Loucy (cell line): ENCODE data around the gene GNE.
"Not testable (repeated sequence)": the region's sequence is repeated elsewhere in the genome, so short reads cannot be mapped to it uniquely, and the experiment has no call there.

Experiments used
- H2AFZ ChIP-seq: fragments of 200-600 bp; sonication (generic); 2 replicates; pipeline ENCODE4 v1.6.0; 2016; ENCODE audit warnings: antibody characterized with exemption, mild to moderate bottlenecking, low read length, moderate library complexity
- H3F3A ChIP-seq: fragments of 200-600 bp; 2 replicates; pipeline ENCODE4 v1.6.0; 2016; ENCODE audit warnings: antibody characterized with exemption, low read depth, mild to moderate bottlenecking
- H3K27me3 ChIP-seq: fragments of 200-600 bp; sonication (generic); 2 replicates; pipeline ENCODE4 v1.6.1; 2014; ENCODE audit warnings: low read length, mild to moderate bottlenecking; ENCODE audit not compliant: insufficient read depth, poor library complexity, severe bottlenecking
- H3K36me3 ChIP-seq: fragments of 200-600 bp; sonication (generic); 2 replicates; pipeline ENCODE4 v1.6.1; 2016; ENCODE audit warnings: low read length; ENCODE audit not compliant: insufficient read depth
- H3K4me1 ChIP-seq: fragments of 200-600 bp; sonication (generic); 2 replicates; pipeline ENCODE4 v1.5.1; 2014; ENCODE audit warnings: low read length, mild to moderate bottlenecking; ENCODE audit not compliant: insufficient read depth, poor library complexity, severe bottlenecking
- H3K4me2 ChIP-seq: fragments of 200-600 bp; sonication (generic); 2 replicates; pipeline ENCODE4 v1.6.0; 2014; ENCODE audit warnings: antibody characterized with exemption, low read length, low read depth, mild to moderate bottlenecking; ENCODE audit not compliant: poor library complexity, severe bottlenecking
- H3K4me3 ChIP-seq: fragments of 200-600 bp; sonication (generic); 2 replicates; pipeline ENCODE4 v1.5.1; 2014; ENCODE audit warnings: low read length, mild to moderate bottlenecking, mixed read lengths; ENCODE audit not compliant: poor library complexity, severe bottlenecking
- H3K79me2 ChIP-seq: fragments of 200-600 bp; sonication (generic); 2 replicates; pipeline ENCODE4 v1.6.1; 2014; ENCODE audit warnings: low read length; ENCODE audit not compliant: insufficient read depth
- H3K9ac ChIP-seq: fragments of 200-600 bp; sonication (generic); 2 replicates; pipeline ENCODE4 v1.6.0; 2014; ENCODE audit warnings: mild to moderate bottlenecking, low read depth, low read length, moderate library complexity; ENCODE audit not compliant: poor library complexity, severe bottlenecking
- H3K9me2 ChIP-seq: fragments of 200-600 bp; sonication (generic); replicated peaks from 2 replicates; pipeline ENCODE4 v1.6.1; 2016; ENCODE audit warnings: low read depth, low read length, mixed read lengths
- H3K9me3 ChIP-seq: fragments of 200-600 bp; sonication (generic); 2 replicates; pipeline ENCODE4 v1.6.1; 2014; ENCODE audit warnings: mild to moderate bottlenecking, antibody characterized with exemption, low read length, low read depth; ENCODE audit not compliant: insufficient read depth
- H4K20me1 ChIP-seq: fragments of 200-600 bp; sonication (generic); 2 replicates; pipeline ENCODE4 v1.6.0; 2014; ENCODE audit warnings: antibody characterized with exemption, low read length, mild to moderate bottlenecking; ENCODE audit not compliant: insufficient read depth, poor library complexity, severe bottlenecking
- EZH2phosphoT487 ChIP-seq: fragments of 200-600 bp; IDR thresholded peaks from 2 replicates; pipeline ENCODE4 v1.6.1; 2018; ENCODE audit warnings: antibody characterized with exemption, mild to moderate bottlenecking, moderate library complexity, borderline replicate concordance
- TF ChIP-seq, protein P1 (sequence below): fragments of 200-600 bp; sonication (generic); conservative IDR thresholded peaks from 2 replicates; pipeline ENCODE4 v1.5.1; 2014; ENCODE audit warnings: mild to moderate bottlenecking, antibody characterized with exemption, low read length

Gene GNE

DNA sequence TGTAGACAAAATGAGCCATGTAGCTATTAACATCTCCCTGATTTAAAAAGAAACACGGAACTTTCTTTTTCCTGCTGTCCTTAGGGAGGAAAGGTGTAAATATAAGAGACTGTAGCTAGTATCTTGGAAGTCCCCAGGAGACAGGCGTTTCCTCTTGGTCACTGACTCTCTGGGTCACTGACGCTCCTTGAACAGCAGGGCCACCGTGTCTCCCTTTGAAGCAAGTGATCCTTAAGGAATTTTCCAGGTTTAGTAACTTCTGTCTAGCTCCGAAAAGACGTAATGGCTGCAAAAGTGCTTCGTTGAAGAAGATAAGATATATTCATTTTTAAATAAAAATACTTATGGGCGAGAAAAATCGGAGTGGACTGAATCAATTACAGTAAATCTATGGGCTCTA, 68.3 kb downstream of the GNE start:
- no peak for TF ChIP-seq EZH2phosphoT487
- TF ChIP-seq, protein P1, sequence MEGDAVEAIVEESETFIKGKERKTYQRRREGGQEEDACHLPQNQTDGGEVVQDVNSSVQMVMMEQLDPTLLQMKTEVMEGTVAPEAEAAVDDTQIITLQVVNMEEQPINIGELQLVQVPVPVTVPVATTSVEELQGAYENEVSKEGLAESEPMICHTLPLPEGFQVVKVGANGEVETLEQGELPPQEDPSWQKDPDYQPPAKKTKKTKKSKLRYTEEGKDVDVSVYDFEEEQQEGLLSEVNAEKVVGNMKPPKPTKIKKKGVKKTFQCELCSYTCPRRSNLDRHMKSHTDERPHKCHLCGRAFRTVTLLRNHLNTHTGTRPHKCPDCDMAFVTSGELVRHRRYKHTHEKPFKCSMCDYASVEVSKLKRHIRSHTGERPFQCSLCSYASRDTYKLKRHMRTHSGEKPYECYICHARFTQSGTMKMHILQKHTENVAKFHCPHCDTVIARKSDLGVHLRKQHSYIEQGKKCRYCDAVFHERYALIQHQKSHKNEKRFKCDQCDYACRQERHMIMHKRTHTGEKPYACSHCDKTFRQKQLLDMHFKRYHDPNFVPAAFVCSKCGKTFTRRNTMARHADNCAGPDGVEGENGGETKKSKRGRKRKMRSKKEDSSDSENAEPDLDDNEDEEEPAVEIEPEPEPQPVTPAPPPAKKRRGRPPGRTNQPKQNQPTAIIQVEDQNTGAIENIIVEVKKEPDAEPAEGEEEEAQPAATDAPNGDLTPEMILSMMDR, result no peak
- H3K9me3 ChIP-seq, result no peaks in the 10 kb centered on the region
- peak overlapping the region; percentile 71 for H2AFZ ChIP-seq
- peak overlapping the region; percentile 96 for H3K4me3 ChIP-seq
- H3F3A ChIP-seq, result no peaks in the 10 kb centered on the region
- peaks cover 39% of the 10 kb centered on the region for H4K20me1 ChIP-seq
- H3K9ac ChIP-seq, result peak overlapping the region; percentile 96
- peaks cover 42% of the 10 kb centered on the region for H3K79me2 ChIP-seq
- no peaks in the 10 kb centered on the region for H3K9me2 ChIP-seq
- no peaks in the 10 kb centered on the region for H3K27me3 ChIP-seq
- peak overlapping the region; percentile 88 for H3K4me2 ChIP-seq
- peaks cover 40% of the 10 kb centered on the region for H3K4me1 ChIP-seq
- H3K36me3 ChIP-seq, result no peaks in the 10 kb centered on the region

DNA sequence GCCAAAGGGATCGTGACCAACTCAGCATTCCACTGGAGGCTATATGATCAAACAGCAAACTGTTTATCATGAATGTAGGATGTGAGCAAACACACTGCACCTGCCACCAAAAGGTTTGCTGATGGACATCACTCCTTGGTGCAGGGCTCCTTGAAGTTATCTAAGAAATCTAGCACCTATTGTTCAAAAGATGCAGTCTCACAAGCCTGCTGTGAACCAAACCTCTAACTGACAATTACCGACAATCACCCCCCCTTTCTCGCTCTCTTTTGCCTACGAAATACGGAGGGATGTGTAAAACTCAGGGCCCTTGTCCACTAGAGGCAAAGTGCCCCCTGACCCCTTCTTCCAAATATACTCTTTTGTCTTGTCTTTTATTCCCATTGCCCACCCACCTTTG, 70.0 kb downstream of the GNE start:
- Histone ChIP-seq H3K79me2 (peaks cover 25% of the 10 kb centered on the region), H3K4me3 (no peak overlapping the region), H3K9ac (no peak overlapping the region), H3K27me3 (no peaks in the 10 kb centered on the region), H3K36me3 (no peaks in the 10 kb centered on the region), H3K9me3 (no peaks in the 10 kb centered on the region), H4K20me1 (peaks cover 23% of the 10 kb centered on the region), H3F3A (no peaks in the 10 kb centered on the region), H2AFZ (no peak overlapping the region), H3K4me2 (no peak overlapping the region), H3K4me1 (peaks cover 24% of the 10 kb centered on the region), H3K9me2 (no peaks in the 10 kb centered on the region)
- TF ChIP-seq, protein P1, result no peak
- TF ChIP-seq EZH2phosphoT487, result no peak

DNA sequence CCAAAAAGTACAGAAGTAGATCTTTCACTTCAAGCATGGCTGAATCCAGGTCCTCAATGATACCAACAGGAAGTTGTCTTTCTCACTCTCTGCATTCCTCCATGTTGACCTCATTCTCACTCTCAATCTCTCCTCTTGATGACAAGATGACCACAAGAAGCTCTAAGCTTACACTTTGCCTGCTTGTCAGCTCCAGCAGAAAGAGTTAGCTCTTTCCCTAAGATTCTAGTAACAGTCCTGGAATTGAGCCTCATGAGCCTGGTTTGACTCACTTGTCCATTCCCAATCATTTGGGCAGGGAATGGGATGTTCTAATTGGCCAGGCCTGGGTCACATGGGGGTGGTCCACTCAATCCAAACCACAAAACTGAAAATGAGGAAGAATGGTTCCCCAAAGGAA, 70.8 kb downstream of the GNE start:
- Histone ChIP-seq H3K79me2 (peaks cover 17% of the 10 kb centered on the region), H3K9ac (no peak overlapping the region), H4K20me1 (peaks cover 15% of the 10 kb centered on the region), H3K9me3 (no peaks in the 10 kb centered on the region), H3K4me1 (peaks cover 16% of the 10 kb centered on the region), H3K36me3 (no peaks in the 10 kb centered on the region), H3K4me3 (no peak overlapping the region), H3F3A (no peaks in the 10 kb centered on the region), H3K9me2 (no peaks in the 10 kb centered on the region), H3K4me2 (no peak overlapping the region), H3K27me3 (no peaks in the 10 kb centered on the region), H2AFZ (0 out of 2 replicates have a peak overlapping the region, but pooled peaks have one; percentile 7)
- TF ChIP-seq EZH2phosphoT487, result no peak
- TF ChIP-seq, protein P1, result no peak

DNA sequence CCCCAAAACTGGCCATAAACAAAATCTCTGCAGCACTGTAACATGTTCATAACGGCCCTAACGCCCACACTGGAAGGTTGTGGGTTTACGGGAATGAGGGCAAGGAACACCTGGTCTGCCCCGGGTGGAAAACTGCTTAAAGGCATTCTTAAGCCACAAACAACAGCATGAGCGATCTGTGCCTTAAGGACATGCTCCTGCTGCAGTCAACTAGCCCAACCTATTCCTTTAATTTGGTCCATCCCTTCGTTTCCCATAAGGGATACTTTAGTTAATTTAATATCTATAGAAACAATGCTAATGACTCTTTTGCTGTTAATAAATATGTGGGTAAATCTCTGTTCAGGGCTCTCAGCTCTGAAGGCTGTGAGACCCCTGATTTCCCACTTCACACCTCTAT, 78.0 kb downstream of the GNE start:
- not testable (repeated sequence) for H3K4me3 ChIP-seq, H3K27me3 ChIP-seq, H2AFZ ChIP-seq, H3K9ac ChIP-seq, H3K79me2 ChIP-seq, H3K36me3 ChIP-seq, H4K20me1 ChIP-seq, H3K4me2 ChIP-seq, H3K9me3 ChIP-seq, H3F3A ChIP-seq, H3K9me2 ChIP-seq, H3K4me1 ChIP-seq
